ACC112 (cell line): ENCODE measurements around the gene ZC3H12C.

ENCODE experiments used
- H2AFZ ChIP-seq: fragments of 200-600 bp; sonication (generic); one replicate; pipeline ENCODE4 v1.6.0; 2017; ENCODE audit warnings: antibody characterized with exemption, low read length; ENCODE audit not compliant: unreplicated experiment
- H3K27ac ChIP-seq: fragments of 200-600 bp; sonication (generic); 2 replicates; pipeline ENCODE4 v1.5.1; 2014; ENCODE audit warnings: low read depth, mild to moderate bottlenecking, antibody characterized with exemption, low read length, moderate library complexity
- H3K27me3 ChIP-seq: fragments of 200-600 bp; sonication (generic); 2 replicates; pipeline ENCODE4 v1.6.1; 2014; ENCODE audit warnings: mild to moderate bottlenecking, antibody characterized with exemption, low read length, moderate library complexity, mixed read lengths; ENCODE audit not compliant: insufficient read depth
- H3K36me3 ChIP-seq: fragments of 200-600 bp; sonication (generic); 2 replicates; pipeline ENCODE4 v1.6.1; 2016; ENCODE audit warnings: mild to moderate bottlenecking, antibody characterized with exemption, low read length, moderate library complexity, mixed read lengths; ENCODE audit not compliant: insufficient read depth
- H3K4me1 ChIP-seq: fragments of 200-600 bp; sonication (generic); one replicate; pipeline ENCODE4 v1.6.1; 2016; ENCODE audit warnings: low read length, mixed read lengths; ENCODE audit not compliant: insufficient read depth, unreplicated experiment, control insufficient read depth
- H3K4me3 ChIP-seq: fragments of 200-600 bp; sonication (generic); 2 replicates; pipeline ENCODE4 v1.5.1; 2014; ENCODE audit warnings: mild to moderate bottlenecking, low read depth, low read length
- H3K79me2 ChIP-seq: fragments of 200-600 bp; sonication (generic); one replicate; pipeline ENCODE4 v1.6.0; 2016; ENCODE audit warnings: low read length; ENCODE audit not compliant: control insufficient read depth, unreplicated experiment, insufficient read depth

ZC3H12C gene

GRCh38 chr11:110098645-110099044, 5.5 kb downstream of the ZC3H12C start:
- H3K36me3 ChIP-seq = peaks cover 40% of the 10 kb centered on the region
- peak overlapping the region; percentile 42 for H3K4me3 ChIP-seq
- peak overlapping the region; percentile 42 for H3K27ac ChIP-seq
- peaks cover 98% of the 10 kb centered on the region for H3K79me2 ChIP-seq
- H2AFZ ChIP-seq = no peak overlapping the region
- peaks cover 56% of the 10 kb centered on the region for H3K4me1 ChIP-seq
- no peaks in the 10 kb centered on the region for H3K27me3 ChIP-seq

- peaks cover 98% of the 10 kb centered on the region for H3K79me2 ChIP-seq
- H3K36me3 ChIP-seq = peaks cover 50% of the 10 kb centered on the region
- peak overlapping the region; percentile 25; the same call in 1 of the 2 replicates for H3K27ac ChIP-seq
- no peak overlapping the region for H2AFZ ChIP-seq
- no peaks in the 10 kb centered on the region for H3K27me3 ChIP-seq
- no peak overlapping the region for H3K4me3 ChIP-seq
- H3K4me1 ChIP-seq = peaks cover 51% of the 10 kb centered on the region
Observed at GRCh38 chr11:110100476-110101240, 7.5 kb downstream of the ZC3H12C start.

DNA sequence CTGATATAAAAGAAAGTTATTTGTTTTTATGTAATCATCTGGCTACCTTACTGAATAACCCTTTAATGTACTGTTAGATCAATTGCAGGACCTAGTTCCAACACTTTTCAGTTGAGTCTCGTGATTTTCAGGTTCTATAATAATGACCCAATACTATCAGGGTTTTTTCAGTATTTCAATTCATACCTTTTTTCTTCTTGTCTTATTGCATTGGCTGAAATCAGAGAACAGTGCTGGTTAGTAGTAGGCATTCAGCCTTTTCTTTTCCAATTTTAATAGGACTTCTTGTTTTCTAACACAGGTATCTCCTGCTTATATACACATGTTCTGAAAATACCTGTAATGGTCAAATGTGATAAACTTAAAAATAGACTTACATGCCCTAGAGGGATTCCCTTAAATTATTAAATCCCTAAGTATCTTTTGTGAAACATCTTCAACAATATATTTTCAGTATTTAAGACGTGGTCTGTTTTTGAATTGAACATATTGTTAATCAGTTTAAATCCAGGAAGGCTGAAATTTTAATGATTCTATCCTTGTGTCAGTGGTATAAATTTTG, 13.6 kb downstream of the ZC3H12C start:
- Histone ChIP-seq H2AFZ (no peak overlapping the region), H3K36me3 (peaks cover 34% of the 10 kb centered on the region), H3K27me3 (no peaks in the 10 kb centered on the region), H3K4me3 (no peak overlapping the region), H3K27ac (no peak overlapping the region), H3K4me1 (peaks cover 16% of the 10 kb centered on the region), H3K79me2 (peaks cover 97% of the 10 kb centered on the region)

DNA sequence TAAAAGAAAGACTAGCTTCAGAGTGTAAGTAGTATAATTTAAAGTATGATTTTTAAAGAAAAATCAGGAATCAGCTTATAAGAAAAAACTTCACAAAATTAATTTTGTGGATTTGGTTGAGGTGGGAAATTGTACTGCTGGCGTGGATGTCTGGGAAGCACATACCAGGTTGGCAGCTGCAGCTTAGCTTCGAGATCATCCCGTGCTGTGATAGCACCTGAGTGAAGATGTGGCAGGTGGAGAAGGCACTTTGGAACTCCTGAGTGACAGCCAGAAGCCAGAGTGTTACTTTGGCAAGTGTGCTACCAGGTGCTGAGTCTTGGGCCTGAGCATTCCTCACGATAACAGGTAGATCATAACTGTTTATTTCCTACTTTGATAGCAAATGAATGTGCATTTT, 17.7 kb downstream of the ZC3H12C start:
- no peak overlapping the region for H2AFZ ChIP-seq
- H3K79me2 ChIP-seq = peaks cover 94% of the 10 kb centered on the region
- no peak overlapping the region for H3K4me3 ChIP-seq
- peaks cover 13% of the 10 kb centered on the region for H3K36me3 ChIP-seq
- no peak overlapping the region for H3K27ac ChIP-seq
- H3K4me1 ChIP-seq = peaks cover 16% of the 10 kb centered on the region
- no peaks in the 10 kb centered on the region for H3K27me3 ChIP-seq

DNA sequence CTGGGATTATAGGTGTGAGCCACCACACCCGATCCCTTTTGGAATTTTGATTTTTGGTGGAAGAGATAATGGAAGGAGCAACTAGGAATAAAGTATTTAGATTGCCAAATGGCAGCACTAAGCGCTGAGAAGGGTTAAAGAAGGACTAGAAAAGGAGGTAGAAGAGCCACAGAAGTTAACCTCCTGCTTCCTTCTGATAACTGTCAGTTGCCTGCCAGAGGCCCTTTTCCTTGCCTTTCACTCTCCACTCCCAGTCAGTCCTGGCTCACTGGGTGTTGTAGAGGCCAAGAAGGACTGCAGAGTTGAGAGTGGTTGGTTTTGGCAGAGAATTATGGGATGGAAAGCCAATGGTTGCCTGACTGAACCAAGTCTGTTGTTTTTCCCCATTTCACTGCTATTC, 19.3 kb downstream of the ZC3H12C start:
- Histone ChIP-seq H3K79me2 (peaks cover 90% of the 10 kb centered on the region), H3K4me3 (no peak overlapping the region), H3K36me3 (peaks cover 6% of the 10 kb centered on the region; the same call in 1 of the 2 replicates), H3K4me1 (peaks cover 16% of the 10 kb centered on the region), H3K27ac (no peak overlapping the region), H2AFZ (no peak overlapping the region), H3K27me3 (no peaks in the 10 kb centered on the region)

DNA sequence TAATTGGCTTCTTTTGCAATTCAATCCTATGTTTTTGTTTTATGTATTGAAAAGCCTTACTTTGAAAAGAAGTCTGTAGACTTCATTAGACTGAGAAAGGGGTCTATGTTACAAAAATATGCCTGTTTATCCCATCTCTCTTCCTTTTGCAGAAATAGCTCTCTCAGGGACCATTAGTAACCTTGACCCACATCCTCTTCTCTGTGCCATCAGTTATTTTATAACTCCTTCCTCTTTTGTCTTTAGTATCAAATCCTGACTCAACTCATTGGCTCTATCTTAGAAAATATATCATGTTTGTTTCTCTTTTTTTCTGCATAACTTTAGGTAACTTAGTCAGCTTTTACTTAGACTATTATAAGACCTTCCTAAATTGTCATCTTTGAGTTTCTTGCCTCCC, 20.3 kb downstream of the ZC3H12C start:
- peaks cover 6% of the 10 kb centered on the region; the same call in 1 of the 2 replicates for H3K36me3 ChIP-seq
- no peak overlapping the region for H3K4me3 ChIP-seq
- no peak overlapping the region for H2AFZ ChIP-seq
- H3K4me1 ChIP-seq = peaks cover 16% of the 10 kb centered on the region
- H3K27me3 ChIP-seq = no peaks in the 10 kb centered on the region
- H3K79me2 ChIP-seq = peaks cover 79% of the 10 kb centered on the region
- 0 out of 2 replicates have a peak overlapping the region, but pooled peaks have one; percentile 4 for H3K27ac ChIP-seq

DNA sequence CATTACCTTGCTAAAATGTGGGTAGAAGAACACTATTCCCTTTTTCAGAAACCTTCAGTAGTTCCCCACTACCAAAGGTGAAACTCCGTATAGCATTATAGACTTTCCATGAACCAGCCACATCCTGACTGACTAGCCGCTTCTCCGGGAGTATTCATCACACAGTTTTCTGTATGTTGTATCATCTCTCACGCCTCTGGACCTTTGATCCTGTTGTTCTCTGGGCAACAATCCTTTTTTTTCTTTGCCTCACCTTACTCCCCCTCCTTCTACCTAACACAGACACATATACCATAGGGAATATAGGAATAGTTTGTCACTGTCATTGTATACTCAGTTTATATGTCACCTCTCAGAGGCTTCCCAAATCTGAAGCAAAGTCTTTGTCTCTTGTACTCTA, 20.8 kb downstream of the ZC3H12C start:
- H3K79me2 ChIP-seq = peaks cover 78% of the 10 kb centered on the region

DNA sequence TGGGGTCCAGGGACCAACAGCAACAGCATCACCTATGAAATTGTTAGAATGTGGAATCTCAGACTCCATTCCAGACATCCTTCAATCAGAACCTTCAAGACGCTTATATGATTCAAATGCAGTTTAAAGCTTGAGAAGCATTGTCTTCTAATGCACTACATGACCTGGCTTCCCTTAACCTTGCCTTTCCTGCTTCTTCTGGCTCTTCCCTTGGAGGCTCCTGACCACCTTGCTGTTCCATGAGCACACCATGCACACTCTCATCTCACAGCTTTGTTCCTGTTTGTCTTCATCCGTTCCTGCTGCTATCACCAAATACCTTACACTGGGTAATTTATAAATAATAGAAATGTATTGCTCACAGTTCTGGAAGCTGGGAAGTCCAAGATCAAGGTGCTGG, 26.1 kb downstream of the ZC3H12C start:
- Histone ChIP-seq H3K36me3 (peaks cover 24% of the 10 kb centered on the region), H3K4me1 (peaks cover 40% of the 10 kb centered on the region), H3K79me2 (peaks cover 76% of the 10 kb centered on the region), H3K27me3 (no peaks in the 10 kb centered on the region), H3K27ac (no peak overlapping the region), H2AFZ (no peak overlapping the region), H3K4me3 (no peak overlapping the region)

More for the DNA sequence above, 20.8 kb downstream of the ZC3H12C start:
- no peak overlapping the region for H3K27ac ChIP-seq
- no peak overlapping the region for H2AFZ ChIP-seq
- peaks cover 16% of the 10 kb centered on the region for H3K4me1 ChIP-seq
- H3K36me3 ChIP-seq = peaks cover 6% of the 10 kb centered on the region; the same call in 1 of the 2 replicates
- H3K4me3 ChIP-seq = no peak overlapping the region
- H3K27me3 ChIP-seq = no peaks in the 10 kb centered on the region

DNA sequence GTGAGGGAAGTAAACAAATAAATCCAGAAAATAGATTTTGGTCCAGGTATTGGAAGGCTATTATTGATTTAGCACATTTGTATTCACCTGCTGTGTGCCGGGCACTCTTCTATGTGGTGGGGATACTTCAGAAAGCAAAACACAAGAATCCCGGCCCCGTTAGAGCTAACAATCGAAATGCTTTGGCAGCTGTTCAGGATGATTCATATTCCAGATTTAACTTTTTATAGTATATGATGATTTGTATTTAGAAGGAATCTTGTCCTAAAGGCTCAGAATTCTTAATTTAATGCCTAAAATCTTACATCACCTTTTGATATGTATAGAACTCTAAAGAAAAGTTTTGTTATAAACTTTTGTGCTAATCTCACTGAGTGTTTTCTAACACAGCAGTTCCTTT, 28.0 kb downstream of the ZC3H12C start:
- Histone ChIP-seq H3K79me2 (peaks cover 76% of the 10 kb centered on the region), H3K27me3 (no peaks in the 10 kb centered on the region), H3K27ac (peak overlapping the region; percentile 70), H2AFZ (no peak overlapping the region), H3K4me1 (peaks cover 59% of the 10 kb centered on the region), H3K36me3 (peaks cover 20% of the 10 kb centered on the region), H3K4me3 (peak overlapping the region; percentile 55)

DNA sequence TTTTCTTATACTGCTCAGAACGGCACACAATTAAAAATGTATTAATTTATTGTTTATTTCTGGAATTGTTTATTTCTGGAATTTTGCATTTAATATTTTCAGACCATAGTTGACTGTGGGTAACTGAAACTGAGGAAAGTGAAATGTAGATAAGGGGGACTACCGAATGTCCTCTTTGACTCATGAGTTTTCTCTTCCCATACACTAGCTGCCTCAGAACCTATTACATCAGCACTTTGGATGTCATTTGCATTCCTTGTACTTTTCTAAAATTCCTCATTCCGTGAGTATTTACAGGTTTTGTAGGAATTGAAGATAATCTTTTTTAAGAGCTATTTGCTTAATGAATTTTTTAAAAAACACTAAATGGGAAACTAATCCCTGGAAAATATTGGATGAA, 29.8 kb downstream of the ZC3H12C start:
- H3K36me3 ChIP-seq = peaks cover 18% of the 10 kb centered on the region
- peaks cover 86% of the 10 kb centered on the region for H3K79me2 ChIP-seq
- peak overlapping the region; percentile 70 for H3K27ac ChIP-seq
- no peak overlapping the region for H2AFZ ChIP-seq
- no peak overlapping the region for H3K4me3 ChIP-seq
- H3K4me1 ChIP-seq = peaks cover 77% of the 10 kb centered on the region
- H3K27me3 ChIP-seq = no peaks in the 10 kb centered on the region

- peaks cover 93% of the 10 kb centered on the region for H3K4me1 ChIP-seq
- no peak overlapping the region for H3K4me3 ChIP-seq
- H3K27ac ChIP-seq = peak overlapping the region; percentile 70
- no peaks in the 10 kb centered on the region for H3K27me3 ChIP-seq
- no peak overlapping the region for H2AFZ ChIP-seq
- H3K36me3 ChIP-seq = peaks cover 18% of the 10 kb centered on the region
- H3K79me2 ChIP-seq = peaks cover 92% of the 10 kb centered on the region
Observed at GRCh38 chr11:110124605-110125004, 31.4 kb downstream of the ZC3H12C start.
